ENCODE measurements around the gene TMEM150C. TPM values are rescaled to one million over a fixed set of nuclear protein-coding genes. Genes with fewer than 3 reads are reported as not detected.

TMEM150C gene
- 1.9 TPM in 2 replicates for total RNA-seq (2014; rRNA removed; shearing (Covaris generic))
- polyA plus RNA-seq (2015; cell fraction: cytosol; rRNA removed): 1.6 and 2.1 TPM in 2 replicates
- polyA plus RNA-seq (2015; cell fraction: nucleus; rRNA removed): 0.57 and 2.7 TPM in 2 replicates

DNA sequence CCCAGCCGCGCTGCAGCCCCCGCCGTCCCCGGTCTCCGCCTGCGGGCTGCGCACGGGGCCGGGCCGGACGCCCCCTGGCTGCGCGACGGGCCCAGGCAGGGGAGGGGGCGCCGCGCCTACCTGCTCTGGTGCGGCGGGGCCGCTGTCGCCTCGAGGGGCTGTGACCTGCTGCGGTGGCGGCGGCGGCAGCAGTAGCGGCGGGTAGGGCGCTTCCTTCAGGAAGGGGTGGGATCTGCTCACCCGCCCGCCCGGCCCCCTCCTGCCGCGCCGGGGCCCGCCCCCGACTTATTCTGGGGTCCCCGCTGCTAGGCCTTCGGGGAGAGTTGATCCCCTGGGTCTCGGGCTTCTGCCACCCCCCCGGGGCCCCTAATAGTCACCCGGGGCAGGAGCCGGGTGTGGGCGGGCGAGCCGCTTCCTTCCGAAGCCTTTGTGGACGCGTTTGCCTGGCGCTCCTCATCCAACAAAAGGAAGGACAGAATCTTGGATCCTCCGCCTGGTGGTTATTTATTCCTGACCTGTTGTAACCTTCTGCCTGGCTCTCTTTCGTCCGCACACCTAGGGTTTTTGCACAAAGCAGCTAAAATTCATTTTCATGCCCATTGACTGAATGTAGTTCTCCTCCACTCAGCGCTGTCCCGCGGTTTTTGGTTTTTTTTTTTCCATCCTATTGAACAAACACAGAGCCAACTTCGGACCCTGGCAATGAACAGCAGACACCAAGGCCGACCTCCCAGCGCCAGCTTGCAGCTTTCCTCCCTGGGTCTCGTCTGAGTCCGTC is at the start of gene TMEM150C:
TSS of gene TMEM150C (minus strand) at position 203 of the 778 bp plus-strand sequence. CDS start 57,331 bp downstream, outside the sequence.
- peak; percentile 26 for DNase-seq (ENCODE audit: low read depth)

DNA sequence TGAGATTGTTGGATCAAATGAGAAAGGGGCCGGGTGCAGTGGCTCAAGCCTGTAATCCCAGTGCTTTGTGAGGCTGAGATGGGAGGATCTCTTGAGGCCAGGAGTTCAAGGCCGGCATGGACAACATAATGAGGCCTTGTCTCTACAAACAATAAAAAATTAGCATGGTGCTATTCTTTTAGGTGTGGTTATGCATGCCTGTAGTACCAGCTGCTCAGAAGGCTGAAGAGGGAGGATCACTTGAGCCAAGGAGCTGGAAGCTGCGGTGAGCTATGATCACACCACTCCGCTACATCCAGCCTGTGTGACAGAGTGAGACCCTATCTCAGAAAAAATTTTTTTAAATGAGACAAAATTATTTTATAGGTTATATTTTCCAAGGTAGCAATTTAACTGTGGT is 49.7 kb upstream of the TMEM150C start:
- no peak for DNase-seq (ENCODE audit: low read depth)

DNA sequence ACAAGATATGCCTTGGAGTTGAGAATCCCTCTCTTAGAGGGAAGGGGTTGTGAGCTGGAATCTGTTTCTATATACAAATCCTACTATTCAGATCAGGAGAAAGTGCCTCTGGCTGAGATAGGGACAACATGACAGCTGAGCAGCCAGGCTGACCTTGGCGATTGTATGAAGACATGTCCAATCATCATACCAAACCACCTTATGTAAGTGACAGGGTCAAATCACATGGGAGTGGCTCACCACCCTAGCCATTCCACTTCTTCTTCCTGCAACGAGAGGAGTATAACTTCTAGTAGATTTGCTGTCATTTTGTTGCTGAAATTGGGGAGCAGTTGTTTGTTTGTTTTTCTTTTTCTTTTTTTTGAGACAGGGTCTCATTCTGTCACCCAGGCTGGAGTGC is 48.3 kb upstream of the TMEM150C start:
- no peak for DNase-seq (ENCODE audit: low read depth)

DNA sequence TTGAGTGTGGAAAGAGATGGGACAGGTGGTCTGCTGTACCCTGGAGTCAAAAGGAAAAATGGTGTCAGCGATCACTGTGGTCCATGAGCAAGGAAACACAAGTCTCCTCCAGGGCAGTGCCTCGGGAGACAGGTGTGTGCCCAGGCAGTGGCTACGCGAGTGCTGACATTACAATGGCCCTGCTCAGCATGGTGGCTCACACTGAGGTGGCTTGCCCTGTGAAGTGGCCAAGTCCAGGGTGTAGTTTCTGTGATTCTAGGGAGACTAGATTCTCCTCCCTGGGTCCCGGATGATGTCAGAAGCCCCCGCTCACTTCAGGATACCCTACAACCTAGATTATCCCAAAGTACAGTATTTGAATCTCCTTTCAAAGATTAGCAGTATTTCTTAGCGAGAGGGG is 44.8 kb upstream of the TMEM150C start:
- no peak for DNase-seq (ENCODE audit: low read depth)

DNA sequence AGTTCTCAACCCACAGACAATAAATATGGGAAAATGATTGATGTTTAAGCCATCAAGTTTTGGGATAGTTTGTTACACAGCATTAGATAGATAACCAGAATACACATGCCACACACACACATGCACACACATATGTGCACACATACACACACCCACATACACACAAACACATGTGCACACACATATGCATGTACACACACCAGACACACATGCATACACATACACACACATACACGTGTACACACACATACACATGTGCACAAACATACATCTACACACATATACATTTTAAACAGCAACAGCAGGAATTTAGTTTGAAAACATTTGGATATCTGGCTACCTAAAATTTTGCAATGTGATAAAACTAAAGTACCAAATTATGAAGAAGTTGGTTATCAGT is 42.7 kb upstream of the TMEM150C start:
- DNase-seq (ENCODE audit: low read depth): no peak

DNA sequence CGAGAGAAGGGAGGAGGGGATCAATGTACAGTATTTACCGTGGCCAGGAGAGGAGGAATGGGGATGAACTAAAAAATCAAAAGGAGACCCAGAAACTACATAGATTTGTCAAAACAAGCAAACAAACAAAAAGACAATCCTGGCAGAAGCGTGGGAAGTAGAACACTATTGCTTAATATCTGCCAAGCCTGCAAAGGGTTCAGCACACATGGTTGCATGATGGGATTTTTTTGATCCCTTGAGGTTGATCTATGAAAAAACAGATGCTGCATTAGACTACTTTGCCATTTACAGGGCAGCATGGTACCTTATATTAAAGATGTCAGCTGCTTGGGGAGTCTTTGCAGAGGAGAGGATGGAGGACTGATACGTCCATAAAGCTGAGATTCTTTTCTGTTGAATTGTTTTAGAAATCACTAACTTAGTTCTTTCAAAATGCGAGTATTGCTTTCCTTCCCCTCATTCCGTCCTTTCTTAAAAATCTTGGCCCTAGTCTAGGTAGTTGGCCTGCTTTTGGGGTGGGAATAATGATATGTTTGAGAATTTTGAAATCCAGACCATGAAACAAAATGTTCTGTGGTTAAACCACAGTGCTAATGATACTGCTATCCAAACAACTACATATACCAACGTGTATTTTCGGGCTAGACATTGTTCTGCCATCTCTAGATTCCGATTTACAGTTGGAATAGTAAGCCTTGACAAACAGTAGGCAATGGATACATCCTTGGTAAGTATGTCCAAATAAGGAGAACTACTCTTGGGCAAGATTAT is 39.6 kb upstream of the TMEM150C start:
- no peak for DNase-seq (ENCODE audit: low read depth)

DNA sequence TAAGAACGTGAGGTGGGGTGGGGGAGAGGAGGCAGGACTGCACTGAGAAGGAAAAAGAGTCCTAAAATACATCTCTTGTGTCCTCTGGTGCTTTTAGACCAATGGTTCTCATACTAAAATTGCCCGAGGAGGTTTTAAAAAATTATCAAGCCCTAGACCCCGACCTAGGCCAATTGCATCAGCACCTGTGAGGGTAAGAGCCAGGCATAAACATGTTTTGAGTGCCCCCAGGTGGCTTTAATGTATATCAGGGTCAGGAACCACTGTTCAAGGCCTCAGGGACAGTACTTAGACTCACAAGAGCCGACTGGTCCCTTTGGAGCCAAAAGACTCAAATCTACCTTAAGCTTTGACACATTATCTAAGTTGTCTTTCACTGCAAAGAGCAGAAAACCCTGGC is 37.5 kb upstream of the TMEM150C start:
- DNase-seq (ENCODE audit: low read depth): peak; percentile 23

DNA sequence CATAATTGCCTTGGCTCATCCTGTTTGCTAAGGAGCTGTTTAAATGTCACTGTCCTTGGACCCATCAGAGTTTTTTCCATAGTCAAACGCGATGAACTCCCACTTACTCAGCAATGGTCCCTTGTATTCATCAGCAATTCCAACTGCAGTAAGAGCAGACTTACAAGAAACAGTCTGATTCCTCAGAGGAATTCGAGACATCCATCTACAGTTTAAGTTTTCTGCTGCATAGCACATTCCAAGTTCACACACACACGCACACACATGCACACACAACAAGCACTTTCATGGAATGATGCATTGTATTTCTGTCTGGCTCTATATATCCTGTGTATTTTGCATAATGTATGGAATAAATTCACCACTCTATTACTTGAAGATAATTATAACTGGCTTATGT is 32.7 kb upstream of the TMEM150C start:
- no peak for DNase-seq (ENCODE audit: low read depth)

DNA sequence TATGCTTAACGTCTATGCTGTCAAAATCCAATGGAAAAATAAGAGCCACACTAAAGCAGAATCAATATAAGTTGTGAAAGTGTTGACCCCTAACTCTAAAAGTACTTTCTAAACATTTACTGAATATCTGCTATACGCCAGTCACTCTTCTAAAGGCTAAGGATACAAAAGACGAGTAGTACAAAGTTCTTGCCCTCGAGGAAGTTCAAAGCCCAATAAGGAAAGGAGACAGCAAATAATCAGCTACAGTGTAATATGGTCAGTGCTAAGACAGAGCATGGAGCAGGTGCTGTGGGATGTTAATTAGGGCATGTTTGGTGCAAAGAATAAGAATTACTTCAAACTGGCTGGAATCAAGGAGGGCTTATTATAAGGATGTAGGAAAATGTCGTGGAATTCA is 31.6 kb upstream of the TMEM150C start:
- no peak for DNase-seq (ENCODE audit: low read depth)

DNA sequence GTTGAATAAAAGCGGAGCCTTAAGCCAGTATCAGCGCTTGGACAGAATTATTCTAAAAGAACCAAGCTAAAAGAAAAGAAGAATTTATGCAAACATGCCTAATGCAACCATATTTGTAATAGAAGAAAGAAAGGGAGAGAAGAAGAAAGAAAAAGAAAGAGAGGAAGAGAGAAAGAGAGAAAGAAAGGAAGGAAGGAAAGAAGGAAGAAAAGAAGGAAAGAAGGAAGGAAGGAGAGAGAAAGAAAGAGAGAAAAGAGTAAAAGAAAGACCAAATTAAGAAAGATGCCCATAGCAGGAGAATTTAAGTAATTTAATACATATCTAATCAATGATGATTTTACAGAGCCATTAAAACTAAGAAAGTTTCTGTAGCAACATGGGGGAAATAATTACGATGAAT is 30.9 kb upstream of the TMEM150C start:
- no peak for DNase-seq (ENCODE audit: low read depth)

DNA sequence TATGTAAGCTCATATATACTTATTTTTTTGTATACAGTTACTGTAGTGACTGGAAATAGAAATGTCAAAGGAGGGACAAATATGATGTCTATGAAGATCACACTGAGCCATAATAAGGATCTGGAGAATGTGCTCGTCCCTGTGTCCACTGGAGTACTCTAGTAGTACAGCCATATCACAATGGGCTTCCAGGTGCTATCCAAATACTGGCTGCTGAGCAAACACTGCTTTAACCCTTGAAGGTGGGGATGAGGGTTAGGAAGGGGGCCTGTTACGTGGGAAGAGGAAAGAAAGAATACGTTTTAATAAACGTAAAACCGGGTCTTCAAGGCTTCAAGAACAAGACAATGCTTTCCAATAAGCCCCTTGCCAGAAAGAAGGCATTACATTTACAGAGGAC is 29.8 kb upstream of the TMEM150C start:
- DNase-seq (ENCODE audit: low read depth): no peak

DNA sequence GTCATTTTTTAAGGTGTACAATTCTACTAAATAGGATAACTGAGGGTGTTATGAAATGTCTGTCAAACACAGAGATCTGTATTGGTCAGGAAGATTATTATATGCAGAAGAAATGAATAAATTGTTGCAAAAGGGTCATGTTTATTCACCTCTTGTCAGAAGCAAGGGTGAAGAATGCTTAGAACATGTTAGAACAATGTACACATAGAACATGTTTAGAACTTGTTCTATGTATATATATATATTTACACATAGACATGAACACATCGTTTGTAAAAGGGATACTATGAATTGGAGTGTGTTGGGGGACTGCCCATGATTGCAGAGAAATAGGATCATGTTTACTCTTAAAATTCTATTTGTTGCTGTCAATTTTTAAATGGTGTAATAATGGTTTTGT is 28.0 kb upstream of the TMEM150C start:
- DNase-seq (ENCODE audit: low read depth): no peak

DNA sequence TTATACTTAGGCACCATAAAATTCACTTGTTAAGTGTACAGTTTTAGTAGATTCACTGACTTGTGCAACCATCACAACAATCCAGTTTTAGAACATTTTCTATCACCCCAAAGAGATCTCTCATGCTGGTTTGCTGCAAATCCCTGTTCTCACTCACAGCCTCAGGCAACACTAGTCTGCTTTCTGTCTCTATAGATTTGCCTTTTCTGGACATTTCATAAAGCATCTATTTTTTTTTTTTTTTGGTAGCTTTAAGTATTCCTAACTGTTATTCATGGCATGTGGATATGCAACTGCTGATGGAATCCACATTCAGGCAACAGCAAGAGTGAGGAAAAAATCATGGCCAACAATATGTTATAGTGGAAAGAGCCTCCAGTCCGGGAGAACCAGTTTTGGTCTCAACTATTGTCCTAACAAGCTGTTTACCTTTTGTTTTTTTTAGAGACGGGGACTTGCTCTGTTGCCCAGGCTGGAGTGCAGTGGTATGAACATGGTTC is 27.0 kb upstream of the TMEM150C start:
- no peak for DNase-seq (ENCODE audit: low read depth)

DNA sequence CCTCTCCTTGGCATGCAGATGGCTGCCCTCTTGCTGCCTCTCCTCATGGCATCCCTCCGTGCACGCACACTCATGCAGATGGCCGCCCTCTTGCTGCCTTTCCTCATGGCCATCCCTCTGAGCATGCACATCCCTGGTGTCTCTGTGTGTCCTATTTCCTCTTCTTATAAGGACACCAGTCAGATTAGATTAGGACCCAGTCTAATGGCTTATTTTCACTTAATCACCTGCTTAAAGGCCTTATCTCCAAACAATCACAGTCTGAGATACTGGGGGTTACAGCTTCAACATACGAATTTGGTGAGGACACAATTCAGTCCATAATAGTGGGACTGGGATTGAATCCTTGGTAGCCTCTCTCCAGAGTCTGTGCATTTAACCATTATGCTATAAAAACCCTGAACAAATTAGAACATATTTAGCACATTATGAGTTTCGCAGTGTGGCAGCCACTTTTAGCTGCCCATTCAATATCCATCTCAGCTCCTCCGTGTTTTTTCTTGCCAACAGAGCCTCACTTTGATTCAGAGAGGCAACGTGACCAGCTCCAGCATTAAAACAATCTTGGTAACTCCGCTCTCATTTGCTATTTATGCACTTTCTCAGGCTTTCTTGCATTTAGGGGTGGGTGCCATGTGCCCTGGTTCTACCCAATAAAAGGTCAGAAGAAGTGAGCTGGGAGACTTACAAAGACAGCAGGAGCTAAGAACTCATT is 26.2 kb upstream of the TMEM150C start:
- DNase-seq (ENCODE audit: low read depth): no peak

DNA sequence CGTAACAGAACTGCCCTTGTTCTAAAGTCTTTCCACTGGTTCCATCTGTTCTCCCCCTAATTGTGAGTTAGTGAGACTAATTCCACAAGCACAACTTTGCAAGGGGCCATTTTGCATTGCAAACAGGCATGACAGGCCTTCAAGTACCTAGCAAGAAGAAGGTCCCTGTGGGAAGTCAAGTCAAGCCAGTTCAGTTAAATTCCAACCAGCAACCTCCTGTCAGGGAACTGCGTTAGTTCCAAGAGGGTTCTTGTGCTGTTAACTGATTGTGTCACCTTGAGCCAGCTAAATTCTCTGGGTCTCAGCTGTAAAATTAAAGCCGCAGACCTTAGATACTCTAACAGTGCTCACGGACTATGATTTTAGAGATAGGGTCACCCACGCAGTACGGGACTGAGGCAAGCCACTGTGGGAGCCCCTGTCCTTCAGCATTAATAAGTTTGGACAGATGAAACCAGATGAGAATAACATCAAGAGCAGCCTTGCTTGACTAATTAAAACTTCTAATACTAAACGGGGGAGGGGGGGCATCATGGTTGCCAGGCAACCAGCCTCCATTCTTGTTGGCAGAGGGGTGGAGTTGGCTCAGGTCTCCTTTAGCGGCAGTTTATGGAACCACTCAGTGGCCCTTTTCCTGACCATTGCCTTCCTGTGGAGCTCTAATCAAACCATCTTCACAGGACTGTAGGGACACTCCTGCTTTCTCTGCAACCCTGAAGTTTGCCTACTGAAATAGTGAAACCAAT is 24.1 kb upstream of the TMEM150C start:
- DNase-seq (ENCODE audit: low read depth): no peak

DNA sequence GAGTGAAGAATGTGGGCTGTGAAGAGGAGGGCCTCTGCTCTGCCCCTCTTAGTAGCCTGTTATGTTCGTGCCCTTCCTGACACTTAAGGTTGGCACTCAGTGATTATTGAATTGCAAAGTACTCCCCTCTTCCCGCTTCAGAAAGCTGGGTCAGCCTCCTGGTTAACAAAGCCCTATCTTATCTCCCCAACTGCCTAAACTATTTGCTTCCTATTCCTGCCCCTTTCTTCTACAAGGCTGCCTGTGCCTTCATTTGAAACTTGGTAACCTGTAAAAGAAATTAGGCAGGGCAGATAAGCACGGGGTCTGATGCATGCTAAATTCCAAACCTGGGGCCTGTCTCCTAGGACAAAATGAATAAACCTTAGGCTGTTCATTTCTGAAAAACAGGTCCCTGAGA is 23.1 kb upstream of the TMEM150C start:
- no peak for DNase-seq (ENCODE audit: low read depth)

DNA sequence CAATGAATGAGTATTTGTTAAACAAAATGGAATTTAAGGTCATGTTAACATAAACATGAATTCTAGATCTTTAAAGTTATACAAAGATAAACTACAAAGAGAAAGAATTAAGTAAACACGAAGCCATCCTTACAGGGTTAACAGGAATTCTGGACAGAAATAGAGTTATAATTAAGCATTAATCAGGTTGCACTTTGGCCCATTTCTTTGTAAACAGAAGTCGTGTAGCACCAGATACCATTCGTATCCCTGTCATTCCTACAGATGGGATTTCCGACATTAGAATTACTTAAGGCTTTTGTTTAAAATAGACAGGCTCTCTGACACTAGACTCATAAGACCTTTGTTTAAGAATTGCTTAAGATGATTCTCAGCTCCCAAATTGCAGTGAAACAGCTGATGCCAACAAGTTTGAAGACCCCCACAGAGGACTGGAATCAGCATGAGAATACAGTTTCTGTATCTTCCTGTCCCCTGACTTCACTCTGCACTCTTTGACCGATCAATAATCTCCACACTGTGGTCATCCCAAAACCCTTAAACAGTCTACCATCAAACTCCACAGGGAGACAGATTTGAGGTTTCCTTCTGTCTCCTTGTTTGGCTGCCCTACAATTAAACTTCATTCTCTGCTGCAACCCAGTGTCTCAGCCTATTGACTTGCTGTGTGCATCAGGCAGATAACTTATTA is 22.3 kb upstream of the TMEM150C start:
- DNase-seq (ENCODE audit: low read depth): no peak

DNA sequence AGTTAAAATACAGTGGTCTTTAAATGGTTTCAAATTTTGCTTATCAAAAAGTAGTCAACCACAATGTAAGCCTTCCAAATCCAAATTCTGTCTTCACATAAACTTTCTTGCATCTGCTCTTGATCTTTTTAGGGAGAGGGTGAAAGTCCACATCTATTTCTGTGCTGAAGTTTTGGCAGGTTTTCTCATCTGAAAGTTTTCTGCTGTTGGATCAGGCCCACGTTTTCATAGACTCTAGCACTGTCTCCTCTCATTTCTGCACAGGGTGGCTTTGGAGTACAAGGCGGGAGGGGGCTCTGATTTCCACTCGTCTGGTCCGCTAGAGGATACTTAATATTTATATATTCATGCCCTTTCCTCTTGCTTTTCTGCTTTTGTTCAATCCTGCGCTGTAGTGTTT is 18.1 kb upstream of the TMEM150C start:
- DNase-seq (ENCODE audit: low read depth): no peak

DNA sequence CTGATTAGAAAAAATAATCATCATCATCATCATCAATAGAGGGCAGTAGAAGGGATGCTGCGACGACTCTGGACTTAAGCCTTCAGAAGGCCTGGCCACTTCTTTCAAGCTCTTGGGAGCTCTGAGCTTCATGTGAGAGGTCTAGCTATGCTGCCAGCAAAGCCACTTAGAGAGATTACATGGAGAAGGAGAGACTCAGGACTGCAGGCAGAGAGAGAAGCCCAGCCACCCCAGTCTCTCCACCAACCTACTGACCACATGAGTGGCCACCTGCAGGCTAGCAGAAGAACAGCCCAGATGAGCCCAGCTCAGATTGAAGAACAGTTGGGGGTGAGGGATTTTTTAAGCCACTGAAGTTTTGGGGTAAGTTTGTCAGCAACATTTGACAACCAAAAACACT is 17.1 kb upstream of the TMEM150C start:
- DNase-seq (ENCODE audit: low read depth): peak; percentile 35

DNA sequence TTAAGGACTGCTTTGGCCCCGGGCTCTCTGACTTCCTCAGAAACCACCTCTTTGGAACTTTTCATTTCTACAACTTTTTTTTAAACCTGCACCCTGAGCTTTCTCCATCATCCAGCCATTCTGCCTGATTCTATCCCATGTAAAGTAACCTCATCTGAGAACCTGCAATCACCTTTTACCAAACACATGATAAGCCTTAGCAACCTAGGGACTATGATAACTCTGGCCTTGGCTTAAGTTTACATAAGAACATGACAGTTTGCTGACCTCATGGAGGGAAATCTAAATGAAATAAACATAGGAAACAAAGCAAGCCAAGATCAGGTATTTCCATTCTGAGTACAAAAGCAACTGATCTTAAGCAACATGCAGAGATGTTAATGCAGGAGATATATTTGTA is 15.7 kb upstream of the TMEM150C start:
- DNase-seq (ENCODE audit: low read depth): no peak

Data from HT1080 (cell line).